PC-9 (cell line): ENCODE data around the gene ZNF593.

Experiments
- EZH2 ChIP-seq: fragments of 200-600 bp; sonication (generic); IDR thresholded peaks from 2 replicates; pipeline ENCODE4 v1.8.0; 2017; ENCODE audit warnings: antibody characterized with exemption, low read depth
- TF ChIP-seq, protein P1 (sequence below): fragments of 200-600 bp; sonication (generic); conservative IDR thresholded peaks from 2 replicates; pipeline ENCODE4 v1.6.1; 2017; ENCODE audit warnings: mixed run types, antibody characterized with exemption, mild to moderate bottlenecking, moderate library complexity

DNA sequence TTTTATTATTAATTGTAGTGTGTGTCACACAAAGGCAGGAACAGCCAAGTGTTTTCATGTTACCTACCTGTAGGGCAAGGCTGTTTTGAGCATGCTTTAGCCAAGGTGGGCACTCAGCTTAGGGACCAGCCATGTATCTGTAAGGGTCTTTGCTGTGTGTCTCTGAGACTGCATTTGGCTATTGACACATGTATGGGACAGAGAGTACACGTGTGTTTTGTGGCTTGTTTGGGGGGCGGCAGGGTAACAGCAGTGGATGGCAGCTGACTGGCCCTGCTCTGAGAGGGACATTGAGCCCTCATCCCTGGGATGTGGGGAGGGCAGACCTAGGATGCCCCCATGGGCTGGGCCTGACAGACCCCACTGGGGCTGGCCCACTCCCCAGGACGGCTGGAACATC, 27.6 kb downstream of the ZNF593 start:
- TF ChIP-seq, protein P1, sequence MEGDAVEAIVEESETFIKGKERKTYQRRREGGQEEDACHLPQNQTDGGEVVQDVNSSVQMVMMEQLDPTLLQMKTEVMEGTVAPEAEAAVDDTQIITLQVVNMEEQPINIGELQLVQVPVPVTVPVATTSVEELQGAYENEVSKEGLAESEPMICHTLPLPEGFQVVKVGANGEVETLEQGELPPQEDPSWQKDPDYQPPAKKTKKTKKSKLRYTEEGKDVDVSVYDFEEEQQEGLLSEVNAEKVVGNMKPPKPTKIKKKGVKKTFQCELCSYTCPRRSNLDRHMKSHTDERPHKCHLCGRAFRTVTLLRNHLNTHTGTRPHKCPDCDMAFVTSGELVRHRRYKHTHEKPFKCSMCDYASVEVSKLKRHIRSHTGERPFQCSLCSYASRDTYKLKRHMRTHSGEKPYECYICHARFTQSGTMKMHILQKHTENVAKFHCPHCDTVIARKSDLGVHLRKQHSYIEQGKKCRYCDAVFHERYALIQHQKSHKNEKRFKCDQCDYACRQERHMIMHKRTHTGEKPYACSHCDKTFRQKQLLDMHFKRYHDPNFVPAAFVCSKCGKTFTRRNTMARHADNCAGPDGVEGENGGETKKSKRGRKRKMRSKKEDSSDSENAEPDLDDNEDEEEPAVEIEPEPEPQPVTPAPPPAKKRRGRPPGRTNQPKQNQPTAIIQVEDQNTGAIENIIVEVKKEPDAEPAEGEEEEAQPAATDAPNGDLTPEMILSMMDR = no peak
- TF ChIP-seq EZH2 = no peak
